Middle frontal gyrus (tissue), 1 donor: ENCODE data around the gene CCL5.

ENCODE experiments used
- DNase-seq: peaks from one replicate; pipeline ENCODE4 v3.0.0-alpha.2; 2015; ENCODE audit warnings: low spot score; ENCODE audit errors: extremely low spot score

CCL5 gene

GRCh38 chr17:35868737-35869136 is 11.4 kb downstream of the CCL5 start, which contains the start of gene HEATR9:
Gene HEATR9 (minus strand): TSS chr17:35868891. CDS start chr17:35868742, 149 bp downstream.
- no peak for DNase-seq

GRCh38 chr17:35867574-35867973 is 12.6 kb downstream of the CCL5 start:
- no peak for DNase-seq

- DNase-seq = no peak
These were observed 13.7 kb downstream of the CCL5 start for GRCh38 chr17:35866341-35866950.

GRCh38 chr17:35865412-35866340 is 14.5 kb downstream of the CCL5 start:
- no peak for DNase-seq

GRCh38 chr17:35864853-35865252 is 15.3 kb downstream of the CCL5 start:
- DNase-seq = no peak

GRCh38 chr17:35856603-35857002 is 23.6 kb downstream of the CCL5 start:
- DNase-seq = no peak

- DNase-seq = no peak
These were observed 24.2 kb downstream of the CCL5 start for GRCh38 chr17:35855965-35856364.

GRCh38 chr17:35849469-35850348 is 30.5 kb downstream of the CCL5 start:
- peak; percentile 29 for DNase-seq

- DNase-seq = no peak
These were observed 32.4 kb downstream of the CCL5 start for GRCh38 chr17:35847633-35848373.

- no peak for DNase-seq
These were observed 33.2 kb downstream of the CCL5 start for GRCh38 chr17:35847006-35847405.

GRCh38 chr17:35846055-35846809 is 33.9 kb downstream of the CCL5 start:
- DNase-seq = no peak

- no peak for DNase-seq
These were observed 35.6 kb downstream of the CCL5 start for GRCh38 chr17:35844547-35844946.

- DNase-seq = no peak
These were observed 36.5 kb downstream of the CCL5 start for GRCh38 chr17:35843698-35844097.

GRCh38 chr17:35842239-35842638 is 37.9 kb downstream of the CCL5 start:
- DNase-seq = no peak

GRCh38 chr17:35841505-35841904 is 38.7 kb downstream of the CCL5 start:
- DNase-seq = no peak

GRCh38 chr17:35841101-35841500 is 39.1 kb downstream of the CCL5 start:
- no peak for DNase-seq

GRCh38 chr17:35825206-35825605 is 55.0 kb downstream of the CCL5 start:
- no peak for DNase-seq
